ENCODE results near the gene CLCN4.

Gene CLCN4

GRCh38 chrX:10133980-10134676 lies 22.6 kb upstream of the CLCN4 start:
- DNase-seq = no peak

GRCh38 chrX:10134921-10135320 lies 21.9 kb upstream of the CLCN4 start:
- DNase-seq = no peak

- no peak for DNase-seq
These were observed 21.0 kb upstream of the CLCN4 start for GRCh38 chrX:10135561-10136399.

GRCh38 chrX:10138726-10139125 lies 18.0 kb upstream of the CLCN4 start:
- DNase-seq = no peak

- DNase-seq = no peak
These were observed 16.5 kb upstream of the CLCN4 start for GRCh38 chrX:10140264-10140663.

GRCh38 chrX:10142041-10142599 lies 14.7 kb upstream of the CLCN4 start:
- no peak for DNase-seq

- no peak for DNase-seq
These were observed 13.4 kb upstream of the CLCN4 start for GRCh38 chrX:10143071-10143983.

- DNase-seq = no peak
These were observed 10.4 kb upstream of the CLCN4 start for GRCh38 chrX:10146346-10146745.

GRCh38 chrX:10152086-10152485 lies 4.7 kb upstream of the CLCN4 start:
- no peak for DNase-seq

GRCh38 chrX:10155137-10155536 lies 1.6 kb upstream of the CLCN4 start:
- no peak for DNase-seq

- DNase-seq = no peak
These were observed 212 bp downstream of the CLCN4 start for GRCh38 chrX:10157032-10157341.

- DNase-seq = peak; percentile 45
These were observed 768 bp downstream of the CLCN4 start for GRCh38 chrX:10157543-10157942.

- DNase-seq = peak; percentile 11
These were observed 1.7 kb downstream of the CLCN4 start for GRCh38 chrX:10158279-10159144.

- no peak for DNase-seq
These were observed 2.3 kb downstream of the CLCN4 start for GRCh38 chrX:10159145-10159468.

- DNase-seq = no peak
These were observed 3.4 kb downstream of the CLCN4 start for GRCh38 chrX:10160211-10160610.

GRCh38 chrX:10163031-10163430 lies 6.3 kb downstream of the CLCN4 start:
- DNase-seq = no peak

- no peak for DNase-seq
These were observed 8.1 kb downstream of the CLCN4 start for GRCh38 chrX:10164879-10165278.

- DNase-seq = no peak
These were observed 8.9 kb downstream of the CLCN4 start for GRCh38 chrX:10165580-10166247.

- no peak for DNase-seq
These were observed 9.5 kb downstream of the CLCN4 start for GRCh38 chrX:10166248-10166716.

GRCh38 chrX:10166731-10167151 lies 10.0 kb downstream of the CLCN4 start:
- DNase-seq = no peak

GRCh38 chrX:10167573-10167972 lies 10.8 kb downstream of the CLCN4 start:
- no peak for DNase-seq

- no peak for DNase-seq
These were observed 11.5 kb downstream of the CLCN4 start for GRCh38 chrX:10168226-10168625.

Measured in NCI-H226 (cell line).